Calu3 (cell line): ENCODE data around the gene RANBP1. TPM values are rescaled to one million over a fixed set of nuclear protein-coding genes. Genes with fewer than 3 reads are reported as not detected.

Experiments
- BruUV-seq: library from RNA; stranded (reverse); fragments of 400-500 nt; replicated peaks from 2 replicates; lab custom pipeline; 2021; lab: Mats Ljungman, UMichigan
- CTCF ChIA-PET: fragments of 300-600 bp; sonication (Branson Sonifier 250); formaldehyde crosslinking; loops from one replicate; lab custom pipeline; 2022; ENCODE audit warnings: antibody characterized with exemption; lab: Charles Lee
- DNase-seq: peaks from one replicate; pipeline ENCODE4 v3.0.0; 2022
- H3K27ac Mint-ChIP-seq: one replicate; pipeline ENCODE4 v1.8.0; 2022; ENCODE audit warnings: mixed read lengths; ENCODE audit not compliant: unreplicated experiment
- H3K27me3 Mint-ChIP-seq: one replicate; pipeline ENCODE4 v1.8.0; 2022; ENCODE audit warnings: mixed read lengths; ENCODE audit not compliant: unreplicated experiment
- H3K36me3 Mint-ChIP-seq: one replicate; pipeline ENCODE4 v1.8.0; 2022; ENCODE audit warnings: mild to moderate bottlenecking, moderate library complexity, mixed read lengths; ENCODE audit not compliant: insufficient read depth, unreplicated experiment
- H3K4me1 Mint-ChIP-seq: one replicate; pipeline ENCODE4 v1.8.0; 2022; ENCODE audit warnings: mild to moderate bottlenecking, low read depth, mixed read lengths; ENCODE audit not compliant: unreplicated experiment
- H3K4me3 Mint-ChIP-seq: one replicate; pipeline ENCODE4 v1.8.0; 2022; ENCODE audit warnings: mild to moderate bottlenecking, low read depth, moderate library complexity, mixed read lengths; ENCODE audit not compliant: unreplicated experiment
- H3K9me3 Mint-ChIP-seq: one replicate; pipeline ENCODE4 v1.8.0; 2022; ENCODE audit warnings: low read depth, mixed read lengths; ENCODE audit not compliant: unreplicated experiment
- intact Hi-C: fragments of 100-400 bp; cut with micrococcal nuclease; formaldehyde crosslinking; loops from one replicate; pipeline ENCODE4 v1.10.0; 2022; ENCODE audit not compliant: unreplicated experiment
- total RNA-seq: library from RNA; stranded (reverse); gene quantifications from 2 replicates; pipeline ENCODE4 v1.2.3, GENCODE V29; 2022
- TF ChIP-seq, protein P1 (sequence below): fragments of 200-600 bp; IDR thresholded peaks from one replicate; pipeline ENCODE4 v1.8.0; 2022; ENCODE audit warnings: antibody characterized with exemption; ENCODE audit not compliant: unreplicated experiment

RANBP1 gene
- total RNA-seq, 1 experiment from 2014 or later: 208 TPM

DNA sequence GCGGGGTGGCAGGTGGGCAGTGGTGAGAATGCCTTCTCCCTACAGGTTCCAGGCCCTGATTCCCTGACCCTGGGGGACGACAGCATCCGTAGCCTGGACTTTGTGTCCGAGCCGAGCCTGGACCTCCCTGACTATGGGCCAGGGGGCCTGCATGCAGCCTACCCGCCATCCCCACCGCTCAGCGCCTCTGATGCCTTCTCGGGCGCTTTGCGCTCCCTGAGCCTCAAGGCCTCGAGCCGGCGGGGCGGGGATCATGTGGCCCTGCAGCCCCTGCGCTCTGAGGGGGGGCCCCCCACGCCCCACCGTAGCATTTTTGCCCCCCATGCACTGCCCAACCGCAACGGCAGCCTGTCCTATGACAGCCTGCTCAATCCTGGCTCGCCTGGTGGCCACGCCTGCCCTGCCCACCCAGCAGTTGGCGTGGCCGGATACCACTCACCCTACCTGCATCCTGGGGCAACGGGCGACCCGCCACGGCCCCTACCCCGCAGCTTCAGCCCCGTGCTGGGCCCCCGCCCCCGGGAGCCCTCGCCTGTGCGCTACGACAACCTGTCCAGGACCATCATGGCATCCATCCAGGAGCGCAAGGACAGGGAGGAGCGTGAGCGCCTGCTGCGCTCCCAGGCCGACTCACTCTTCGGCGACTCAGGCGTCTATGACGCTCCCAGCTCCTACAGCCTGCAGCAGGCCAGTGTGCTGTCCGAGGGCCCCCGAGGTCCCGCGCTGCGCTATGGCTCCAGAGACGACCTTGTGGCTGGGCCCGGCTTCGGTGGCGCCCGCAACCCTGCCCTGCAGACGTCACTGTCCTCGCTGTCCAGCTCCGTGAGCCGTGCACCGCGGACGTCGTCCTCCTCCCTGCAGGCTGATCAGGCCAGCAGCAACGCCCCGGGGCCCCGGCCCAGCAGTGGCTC is 27.1 kb downstream of the RANBP1 start:
- no peaks in the 10 kb centered on the region for H3K4me1 Mint-ChIP-seq
- no peak overlapping the region for H3K4me3 Mint-ChIP-seq
- TF ChIP-seq, protein P1, sequence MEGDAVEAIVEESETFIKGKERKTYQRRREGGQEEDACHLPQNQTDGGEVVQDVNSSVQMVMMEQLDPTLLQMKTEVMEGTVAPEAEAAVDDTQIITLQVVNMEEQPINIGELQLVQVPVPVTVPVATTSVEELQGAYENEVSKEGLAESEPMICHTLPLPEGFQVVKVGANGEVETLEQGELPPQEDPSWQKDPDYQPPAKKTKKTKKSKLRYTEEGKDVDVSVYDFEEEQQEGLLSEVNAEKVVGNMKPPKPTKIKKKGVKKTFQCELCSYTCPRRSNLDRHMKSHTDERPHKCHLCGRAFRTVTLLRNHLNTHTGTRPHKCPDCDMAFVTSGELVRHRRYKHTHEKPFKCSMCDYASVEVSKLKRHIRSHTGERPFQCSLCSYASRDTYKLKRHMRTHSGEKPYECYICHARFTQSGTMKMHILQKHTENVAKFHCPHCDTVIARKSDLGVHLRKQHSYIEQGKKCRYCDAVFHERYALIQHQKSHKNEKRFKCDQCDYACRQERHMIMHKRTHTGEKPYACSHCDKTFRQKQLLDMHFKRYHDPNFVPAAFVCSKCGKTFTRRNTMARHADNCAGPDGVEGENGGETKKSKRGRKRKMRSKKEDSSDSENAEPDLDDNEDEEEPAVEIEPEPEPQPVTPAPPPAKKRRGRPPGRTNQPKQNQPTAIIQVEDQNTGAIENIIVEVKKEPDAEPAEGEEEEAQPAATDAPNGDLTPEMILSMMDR: no peak
- H3K36me3 Mint-ChIP-seq: peaks cover 12% of the 10 kb centered on the region
- BruUV-seq: no TSS peak
- DNase-seq: no peak
- CTCF ChIA-PET: no interaction called here
- H3K9me3 Mint-ChIP-seq: no peaks in the 10 kb centered on the region
- H3K27me3 Mint-ChIP-seq: no peaks in the 10 kb centered on the region
- H3K27ac Mint-ChIP-seq: no peak overlapping the region
- intact Hi-C loops: no loop called here

DNA sequence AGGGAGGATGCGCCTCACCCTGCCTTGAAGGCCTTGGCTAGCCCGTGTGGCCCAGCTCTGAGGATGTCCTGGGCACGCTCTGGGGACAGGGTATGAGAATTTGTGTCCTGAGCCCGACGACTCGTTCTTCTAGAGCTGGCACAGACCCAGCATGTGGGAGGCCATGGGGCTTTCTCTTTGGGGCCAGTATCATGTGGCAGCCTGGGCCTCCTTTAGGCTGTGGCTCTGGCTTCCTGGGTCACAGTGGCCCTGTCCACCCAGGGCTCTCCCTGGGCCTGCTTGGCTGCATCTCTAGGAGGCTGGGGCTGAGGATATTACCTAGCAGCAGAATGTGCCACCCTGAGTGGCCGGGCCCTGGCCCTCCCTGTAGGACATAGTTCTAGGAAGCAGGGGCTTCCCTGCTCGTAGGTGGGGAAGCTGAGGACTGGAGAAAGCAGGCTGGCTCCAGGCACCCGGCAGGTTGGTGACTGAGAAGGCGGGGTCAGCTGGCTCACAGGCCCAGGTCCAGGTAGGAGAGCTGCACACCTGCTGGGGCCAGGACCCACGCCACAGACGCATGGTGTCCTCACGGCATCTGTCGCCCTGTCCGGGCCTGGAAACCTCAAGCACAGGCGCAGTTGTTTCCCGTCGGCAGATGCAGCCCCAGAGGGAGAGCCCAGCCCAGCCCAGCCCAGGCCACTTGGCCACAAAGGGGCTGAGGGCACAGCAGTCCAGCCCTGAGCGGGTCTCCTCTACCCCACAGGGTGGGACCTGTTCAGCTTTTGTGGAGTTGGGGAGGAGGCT is 28.2 kb downstream of the RANBP1 start:
- no peak overlapping the region for H3K27ac Mint-ChIP-seq
- DNase-seq: no peak
- intact Hi-C loops: no loop called here
- H3K4me3 Mint-ChIP-seq: no peak overlapping the region
- no peaks in the 10 kb centered on the region for H3K9me3 Mint-ChIP-seq
- H3K4me1 Mint-ChIP-seq: no peaks in the 10 kb centered on the region
- BruUV-seq: no TSS peak
- peaks cover 12% of the 10 kb centered on the region for H3K36me3 Mint-ChIP-seq
- no peaks in the 10 kb centered on the region for H3K27me3 Mint-ChIP-seq
- TF ChIP-seq, protein P1: no peak
- CTCF ChIA-PET: no interaction called here

DNA sequence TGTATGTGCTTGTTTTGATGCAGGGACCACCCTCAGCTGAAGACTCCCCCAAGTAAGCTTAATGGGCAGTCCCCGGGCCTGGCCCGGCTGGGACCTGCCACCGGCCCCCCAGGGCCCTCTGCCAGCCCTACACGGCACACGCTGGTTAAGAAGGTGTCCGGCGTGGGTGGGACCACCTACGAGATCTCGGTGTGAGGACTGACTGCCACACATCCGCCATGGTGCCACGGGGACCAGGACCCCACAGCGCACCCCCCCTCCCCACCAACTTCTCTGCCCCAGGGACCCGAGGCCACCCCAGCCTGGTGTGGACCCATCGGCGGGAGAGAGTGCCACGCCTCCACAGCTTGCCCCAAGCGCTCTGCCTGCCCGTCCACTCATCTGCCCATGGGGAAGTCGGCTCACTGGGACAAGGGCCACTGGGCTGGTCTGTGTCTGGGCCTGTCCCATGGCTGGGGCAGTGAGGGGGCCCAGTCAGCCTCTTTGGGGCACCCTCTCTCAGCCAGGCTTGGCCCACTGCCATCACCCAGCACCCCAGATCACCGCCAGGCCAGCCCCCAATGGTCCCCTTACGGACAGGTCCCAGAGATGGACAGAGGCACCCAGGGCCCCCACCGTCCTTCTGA is 29.4 kb downstream of the RANBP1 start:
- TF ChIP-seq, protein P1: no peak
- peaks cover 12% of the 10 kb centered on the region for H3K36me3 Mint-ChIP-seq
- no peak for DNase-seq
- H3K27me3 Mint-ChIP-seq: no peaks in the 10 kb centered on the region
- no peak overlapping the region for H3K27ac Mint-ChIP-seq
- CTCF ChIA-PET: no interaction called here
- no peaks in the 10 kb centered on the region for H3K9me3 Mint-ChIP-seq
- no TSS peak for BruUV-seq
- H3K4me3 Mint-ChIP-seq: no peak overlapping the region
- no peaks in the 10 kb centered on the region for H3K4me1 Mint-ChIP-seq
- intact Hi-C loops: no loop called here

DNA sequence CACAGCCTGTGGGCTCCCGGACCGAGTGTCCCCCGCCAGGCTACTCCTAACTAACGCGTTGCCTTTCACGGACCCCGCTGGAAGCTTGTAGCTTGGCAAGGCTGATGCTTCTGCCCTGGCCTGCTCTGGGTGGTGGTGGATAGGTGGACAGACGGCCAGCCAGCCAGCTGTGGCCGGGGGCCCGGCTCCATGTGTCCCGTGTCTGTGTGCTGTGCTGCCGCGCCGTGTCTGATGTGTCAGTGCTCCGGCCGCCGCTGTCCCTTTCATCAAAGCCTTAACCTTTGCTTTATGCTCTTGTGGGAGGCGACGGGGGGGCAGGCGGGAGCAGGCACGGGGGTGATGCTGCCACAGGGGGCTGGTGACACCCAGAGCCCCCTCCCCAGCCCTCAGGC is 29.9 kb downstream of the RANBP1 start:
- intact Hi-C loops: no loop called here
- CTCF ChIA-PET: no interaction called here
- DNase-seq: no peak

More for the DNA sequence above, 29.9 kb downstream of the RANBP1 start:
- no peaks in the 10 kb centered on the region for H3K4me1 Mint-ChIP-seq
- no peaks in the 10 kb centered on the region for H3K27me3 Mint-ChIP-seq
- no peaks in the 10 kb centered on the region for H3K9me3 Mint-ChIP-seq
- BruUV-seq: TSS peak; percentile 35
- no peak overlapping the region for H3K4me3 Mint-ChIP-seq
- TF ChIP-seq, protein P1: no peak
- peaks cover 12% of the 10 kb centered on the region for H3K36me3 Mint-ChIP-seq
- no peak overlapping the region for H3K27ac Mint-ChIP-seq
